Neural cell (in vitro differentiated cells): ENCODE results near the gene GPR78. TPM values are rescaled to one million over a fixed set of nuclear protein-coding genes. Genes with fewer than 3 reads are reported as not detected.

Experiments used
- H2AFZ ChIP-seq: fragments of 200-600, 300-800 bp; sonication (generic), shearing (Covaris generic); 2 replicates; pipeline ENCODE4 v1.6.0; 2014; ENCODE audit warnings: low read depth, mild to moderate bottlenecking, antibody characterized with exemption, low read length, moderate library complexity
- H3F3A ChIP-seq: fragments of 200-600 bp; shearing (Covaris generic); 2 replicates; pipeline ENCODE4 v1.6.1; 2016; ENCODE audit warnings: mild to moderate bottlenecking, moderate library complexity, mixed read lengths, antibody characterized with exemption, low read length; ENCODE audit not compliant: insufficient read depth, poor library complexity, severe bottlenecking
- H3K27ac ChIP-seq: fragments of 200-600, 300-800 bp; sonication (generic), shearing (Covaris generic); 2 replicates; pipeline ENCODE4 v1.5.1; 2014; ENCODE audit warnings: mild to moderate bottlenecking, low read length, moderate library complexity
- H3K27me3 ChIP-seq: fragments of 300-800, 200-600 bp; sonication (generic), shearing (Covaris generic); 2 replicates; pipeline ENCODE4 v1.6.0; 2014; ENCODE audit warnings: mild to moderate bottlenecking, low read depth, low read length, moderate library complexity; ENCODE audit not compliant: insufficient read depth
- H3K36me3 ChIP-seq: fragments of 300-800, 200-600 bp; sonication (generic), shearing (Covaris generic); 2 replicates; pipeline ENCODE4 v1.5.1; 2014; ENCODE audit warnings: mild to moderate bottlenecking, antibody characterized with exemption, low read length, moderate library complexity; ENCODE audit not compliant: insufficient read depth
- H3K4me2 ChIP-seq: fragments of 300-800, 200-600 bp; sonication (generic), shearing (Covaris generic); 2 replicates; pipeline ENCODE4 v1.6.0; 2014; ENCODE audit warnings: mild to moderate bottlenecking, low read length
- H3K4me3 ChIP-seq: fragments of 300-800, 200-600 bp; sonication (generic), shearing (Covaris generic); 2 replicates; pipeline ENCODE4 v1.5.1; 2014; ENCODE audit warnings: mild to moderate bottlenecking, low read length, moderate library complexity
- H3K79me2 ChIP-seq: fragments of 200-600 bp; shearing (Covaris generic); replicated peaks from 2 replicates; pipeline ENCODE4 v1.6.0; 2014; ENCODE audit warnings: mild to moderate bottlenecking, low read length, moderate library complexity; ENCODE audit not compliant: insufficient read depth
- H3K9ac ChIP-seq: fragments of 300-800, 200-600 bp; sonication (generic), shearing (Covaris generic); 2 replicates; pipeline ENCODE4 v1.6.1; 2016; ENCODE audit warnings: mild to moderate bottlenecking, low read length, mixed read lengths
- H3K9me2 ChIP-seq: fragments of 200-600 bp; shearing (Covaris generic); 2 replicates; pipeline ENCODE4 v1.6.1; 2016; ENCODE audit warnings: mild to moderate bottlenecking, low read length, mixed read lengths; ENCODE audit not compliant: insufficient read depth
- H3K9me3 ChIP-seq: fragments of 200-600, 300-800 bp; sonication (generic), shearing (Covaris generic); 2 replicates; pipeline ENCODE4 v1.6.1; 2016; ENCODE audit warnings: mild to moderate bottlenecking, mixed run types, low read length, moderate library complexity, mixed read lengths
- H4K20me1 ChIP-seq: fragments of 200-600 bp; shearing (Covaris generic); 2 replicates; pipeline ENCODE4 v1.6.1; 2016; ENCODE audit warnings: mild to moderate bottlenecking, mixed run types; ENCODE audit not compliant: insufficient read depth
- CTCF ChIP-seq: fragments of 450-650 bp; IDR thresholded peaks from 2 replicates; pipeline ENCODE4 v1.5.1; 2014; ENCODE audit warnings: antibody characterized with exemption, mild to moderate bottlenecking, moderate library complexity; ENCODE audit not compliant: poor library complexity, severe bottlenecking
- EP300 ChIP-seq: fragments of 450-650 bp; conservative IDR thresholded peaks from 2 replicates; pipeline ENCODE4 v1.6.1; 2014; ENCODE audit warnings: antibody characterized with exemption, mild to moderate bottlenecking, moderate library complexity; ENCODE audit not compliant: poor library complexity, severe bottlenecking
- EZH2 ChIP-seq: fragments of 200-600, 300-800 bp; shearing (Covaris generic), sonication (generic); IDR thresholded peaks from 2 replicates; pipeline ENCODE4 v1.6.1; 2014; ENCODE audit warnings: antibody characterized with exemption, low read length, borderline replicate concordance, mild to moderate bottlenecking; ENCODE audit not compliant: insufficient read depth, poor library complexity, severe bottlenecking
- MXI1 ChIP-seq: fragments of 450-650 bp; conservative IDR thresholded peaks from 2 replicates; pipeline ENCODE4 v1.6.1; 2014; ENCODE audit warnings: antibody characterized with exemption, mild to moderate bottlenecking; ENCODE audit not compliant: poor library complexity, severe bottlenecking
- POLR2AphosphoS5 ChIP-seq: IDR thresholded peaks from 2 replicates; pipeline ENCODE4 v1.6.1; 2012
- RAD21 ChIP-seq: fragments of 450-650 bp; conservative IDR thresholded peaks from 2 replicates; pipeline ENCODE4 v1.6.1; 2014; ENCODE audit warnings: antibody characterized with exemption, mild to moderate bottlenecking, moderate library complexity
- REST ChIP-seq: IDR thresholded peaks from 2 replicates; pipeline ENCODE4 v1.6.1; 2012; ENCODE audit warnings: borderline replicate concordance
- SMC3 ChIP-seq: fragments of 450-650 bp; conservative IDR thresholded peaks from 2 replicates; pipeline ENCODE4 v1.6.1; 2014; ENCODE audit warnings: antibody characterized with exemption, mild to moderate bottlenecking, moderate library complexity; ENCODE audit not compliant: poor library complexity
- TAF1 ChIP-seq: IDR thresholded peaks from 2 replicates; pipeline ENCODE4 v1.6.1; 2012; ENCODE audit warnings: low read depth
- polyA plus RNA-seq: library from polyadenylated mRNA; depleted of rRNA; stranded (reverse); fragments of >200 nt; gene quantifications from 2 replicates; pipeline ENCODE4 v1.2.3, GENCODE V29; 2014

The GPR78 gene
- polyA plus RNA-seq, 1 donor from 2014 or later = not detected

GRCh38 chr4:8601556-8601955, 21.4 kb downstream of the GPR78 start:
- no peak for TF ChIP-seq RAD21
- TF ChIP-seq EP300 = no peak
- no peak for TF ChIP-seq TAF1
- TF ChIP-seq MXI1 = no peak
- TF ChIP-seq REST = no peak
- TF ChIP-seq POLR2AphosphoS5 = no peak
- TF ChIP-seq CTCF = no peak
- no peak for TF ChIP-seq EZH2
- TF ChIP-seq SMC3 = no peak
- no peak overlapping the region for H3K9ac ChIP-seq
- H3K27me3 ChIP-seq = no peaks in the 10 kb centered on the region
- H3K27ac ChIP-seq = no peak overlapping the region
- H3K9me3 ChIP-seq = no peaks in the 10 kb centered on the region
- H2AFZ ChIP-seq = no peak overlapping the region
- H3K79me2 ChIP-seq = no peaks in the 10 kb centered on the region
- H3F3A ChIP-seq = no peaks in the 10 kb centered on the region
- H4K20me1 ChIP-seq = no peaks in the 10 kb centered on the region
- H3K4me2 ChIP-seq = no peak overlapping the region
- H3K9me2 ChIP-seq = no peaks in the 10 kb centered on the region
- no peaks in the 10 kb centered on the region for H3K36me3 ChIP-seq
- H3K4me3 ChIP-seq = no peak overlapping the region

GRCh38 chr4:8602686-8603430, 22.7 kb downstream of the GPR78 start:
- Histone ChIP-seq H3K9me3 (no peaks in the 10 kb centered on the region), H3K79me2 (no peaks in the 10 kb centered on the region), H3K27me3 (no peaks in the 10 kb centered on the region), H2AFZ (no peak overlapping the region), H3K4me3 (no peak overlapping the region), H3K36me3 (no peaks in the 10 kb centered on the region), H4K20me1 (no peaks in the 10 kb centered on the region), H3K27ac (no peak overlapping the region), H3K4me2 (no peak overlapping the region), H3K9ac (no peak overlapping the region), H3K9me2 (no peaks in the 10 kb centered on the region), H3F3A (no peaks in the 10 kb centered on the region)
- TF ChIP-seq MXI1 = no peak
- TF ChIP-seq REST = no peak
- no peak for TF ChIP-seq EP300
- TF ChIP-seq POLR2AphosphoS5 = no peak
- TF ChIP-seq RAD21 = no peak
- TF ChIP-seq SMC3 = no peak
- TF ChIP-seq TAF1 = no peak
- TF ChIP-seq EZH2 = no peak
- no peak for TF ChIP-seq CTCF
